Calu3 (cell line): ENCODE measurements around the gene TMEM26. TPM values are rescaled to one million over a fixed set of nuclear protein-coding genes. Genes with fewer than 3 reads are reported as not detected.

Source experiments
- BruUV-seq: library from RNA; stranded (reverse); fragments of 400-500 nt; replicated peaks from 2 replicates; lab custom pipeline; 2021; lab: Mats Ljungman, UMichigan
- CTCF ChIA-PET: fragments of 300-600 bp; sonication (Branson Sonifier 250); formaldehyde crosslinking; loops from one replicate; lab custom pipeline; 2022; ENCODE audit warnings: antibody characterized with exemption; lab: Charles Lee
- DNase-seq: peaks from one replicate; pipeline ENCODE4 v3.0.0; 2022
- H3K27ac Mint-ChIP-seq: one replicate; pipeline ENCODE4 v1.8.0; 2022; ENCODE audit warnings: mixed read lengths; ENCODE audit not compliant: unreplicated experiment
- H3K27me3 Mint-ChIP-seq: one replicate; pipeline ENCODE4 v1.8.0; 2022; ENCODE audit warnings: mixed read lengths; ENCODE audit not compliant: unreplicated experiment
- H3K36me3 Mint-ChIP-seq: one replicate; pipeline ENCODE4 v1.8.0; 2022; ENCODE audit warnings: mild to moderate bottlenecking, moderate library complexity, mixed read lengths; ENCODE audit not compliant: insufficient read depth, unreplicated experiment
- H3K4me1 Mint-ChIP-seq: one replicate; pipeline ENCODE4 v1.8.0; 2022; ENCODE audit warnings: mild to moderate bottlenecking, low read depth, mixed read lengths; ENCODE audit not compliant: unreplicated experiment
- H3K4me3 Mint-ChIP-seq: one replicate; pipeline ENCODE4 v1.8.0; 2022; ENCODE audit warnings: mild to moderate bottlenecking, low read depth, moderate library complexity, mixed read lengths; ENCODE audit not compliant: unreplicated experiment
- H3K9me3 Mint-ChIP-seq: one replicate; pipeline ENCODE4 v1.8.0; 2022; ENCODE audit warnings: low read depth, mixed read lengths; ENCODE audit not compliant: unreplicated experiment
- intact Hi-C: fragments of 100-400 bp; cut with micrococcal nuclease; formaldehyde crosslinking; loops from one replicate; pipeline ENCODE4 v1.10.0; 2022; ENCODE audit not compliant: unreplicated experiment
- total RNA-seq: library from RNA; stranded (reverse); gene quantifications from 2 replicates; pipeline ENCODE4 v1.2.3, GENCODE V29; 2022
- TF ChIP-seq, protein P1 (sequence below): fragments of 200-600 bp; IDR thresholded peaks from one replicate; pipeline ENCODE4 v1.8.0; 2022; ENCODE audit warnings: antibody characterized with exemption; ENCODE audit not compliant: unreplicated experiment

The TMEM26 gene
- total RNA-seq, 1 experiment from 2014 or later: not detected

- no peak overlapping the region for H3K4me3 Mint-ChIP-seq
- CTCF ChIA-PET: no interaction called here
Measured at GRCh38 chr10:61486738-61487396, 33.7 kb upstream of the TMEM26 start.

DNA sequence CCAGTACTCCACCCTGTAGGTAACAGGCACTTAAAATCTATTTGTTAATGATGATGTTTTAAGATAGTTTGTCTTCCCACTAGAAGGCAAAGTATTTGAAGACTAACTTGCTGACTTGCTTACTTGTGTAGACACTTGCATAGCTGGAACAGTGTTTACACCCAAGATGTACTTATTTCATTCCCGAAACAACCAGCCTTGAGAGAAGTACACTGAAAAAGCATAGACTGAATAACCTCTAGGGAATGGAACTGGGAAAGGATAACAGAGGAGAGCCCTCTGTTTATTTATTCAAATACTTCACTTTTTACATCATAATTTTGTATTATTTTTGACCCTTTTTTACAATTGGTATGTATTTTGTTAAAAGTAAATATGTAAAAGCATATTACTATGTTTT, 33.1 kb upstream of the TMEM26 start:
- no peak overlapping the region for H3K27ac Mint-ChIP-seq
- no peaks in the 10 kb centered on the region for H3K4me1 Mint-ChIP-seq
- intact Hi-C loops: no loop called here
- DNase-seq: no peak
- peaks cover 14% of the 10 kb centered on the region for H3K27me3 Mint-ChIP-seq
- peaks cover 2% of the 10 kb centered on the region for H3K9me3 Mint-ChIP-seq
- CTCF ChIA-PET: no interaction called here
- no peaks in the 10 kb centered on the region for H3K36me3 Mint-ChIP-seq
- H3K4me3 Mint-ChIP-seq: no peak overlapping the region
- TF ChIP-seq, protein P1, sequence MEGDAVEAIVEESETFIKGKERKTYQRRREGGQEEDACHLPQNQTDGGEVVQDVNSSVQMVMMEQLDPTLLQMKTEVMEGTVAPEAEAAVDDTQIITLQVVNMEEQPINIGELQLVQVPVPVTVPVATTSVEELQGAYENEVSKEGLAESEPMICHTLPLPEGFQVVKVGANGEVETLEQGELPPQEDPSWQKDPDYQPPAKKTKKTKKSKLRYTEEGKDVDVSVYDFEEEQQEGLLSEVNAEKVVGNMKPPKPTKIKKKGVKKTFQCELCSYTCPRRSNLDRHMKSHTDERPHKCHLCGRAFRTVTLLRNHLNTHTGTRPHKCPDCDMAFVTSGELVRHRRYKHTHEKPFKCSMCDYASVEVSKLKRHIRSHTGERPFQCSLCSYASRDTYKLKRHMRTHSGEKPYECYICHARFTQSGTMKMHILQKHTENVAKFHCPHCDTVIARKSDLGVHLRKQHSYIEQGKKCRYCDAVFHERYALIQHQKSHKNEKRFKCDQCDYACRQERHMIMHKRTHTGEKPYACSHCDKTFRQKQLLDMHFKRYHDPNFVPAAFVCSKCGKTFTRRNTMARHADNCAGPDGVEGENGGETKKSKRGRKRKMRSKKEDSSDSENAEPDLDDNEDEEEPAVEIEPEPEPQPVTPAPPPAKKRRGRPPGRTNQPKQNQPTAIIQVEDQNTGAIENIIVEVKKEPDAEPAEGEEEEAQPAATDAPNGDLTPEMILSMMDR: no peak
- BruUV-seq: no TSS peak

More at GRCh38 chr10:61486738-61487396, 33.7 kb upstream of the TMEM26 start:
- H3K9me3 Mint-ChIP-seq: peaks cover 2% of the 10 kb centered on the region
- TF ChIP-seq, protein P1: no peak
- H3K27me3 Mint-ChIP-seq: peaks cover 14% of the 10 kb centered on the region
- intact Hi-C loops: no loop called here
- H3K36me3 Mint-ChIP-seq: no peaks in the 10 kb centered on the region
- H3K27ac Mint-ChIP-seq: no peak overlapping the region
- no peaks in the 10 kb centered on the region for H3K4me1 Mint-ChIP-seq
- no TSS peak for BruUV-seq
- DNase-seq: no peak

GRCh38 chr10:61481597-61481996, 28.4 kb upstream of the TMEM26 start:
- TF ChIP-seq, protein P1: no peak

GRCh38 chr10:61480208-61480607, 27.0 kb upstream of the TMEM26 start:
- Mint-ChIP-seq H3K4me3 (no peak overlapping the region), H3K4me1 (no peaks in the 10 kb centered on the region), H3K36me3 (no peaks in the 10 kb centered on the region), H3K27me3 (peaks cover 13% of the 10 kb centered on the region), H3K27ac (no peak overlapping the region), H3K9me3 (peaks cover 2% of the 10 kb centered on the region)
- CTCF ChIA-PET: no interaction called here
- TF ChIP-seq, protein P1: no peak
- no TSS peak for BruUV-seq
- no peak for DNase-seq
- intact Hi-C loops: no loop called here

More at GRCh38 chr10:61481597-61481996, 28.4 kb upstream of the TMEM26 start:
- Mint-ChIP-seq H3K27me3 (peaks cover 13% of the 10 kb centered on the region), H3K27ac (no peak overlapping the region), H3K9me3 (peaks cover 2% of the 10 kb centered on the region), H3K36me3 (no peaks in the 10 kb centered on the region), H3K4me1 (no peaks in the 10 kb centered on the region), H3K4me3 (no peak overlapping the region)
- intact Hi-C loops: no loop called here
- CTCF ChIA-PET: interaction anchor here (0.6 kb wide), 1 partner anchor 573 kb away, joined by 3 read pairs; no protein-coding TSS in a partner anchor
- no peak for DNase-seq
- BruUV-seq: no TSS peak
